ENCODE data around the gene TBX3. TPM values are rescaled to one million over a fixed set of nuclear protein-coding genes. Genes with fewer than 3 reads are reported as not detected.

TBX3 gene
- polyA plus RNA-seq, 1 donor from 2014 or later, result not detected

- Mint-ChIP-seq H3K27ac (no peak overlapping the region), H3K36me3 (peaks cover 1% of the 10 kb centered on the region), H3K4me3 (no peak overlapping the region), H3K4me1 (peaks cover 0 to 2% (median 0%) of the 10 kb centered on the region in 3 donors), H3K9me3 (peaks cover 0 to 2% (median 2%) of the 10 kb centered on the region in 3 donors), H3K27me3 (peaks cover 41% of the 10 kb centered on the region)
Observed at GRCh38 chr12:114701553-114701952, 17.6 kb upstream of the TBX3 start.

GRCh38 chr12:114701104-114701414, 17.1 kb upstream of the TBX3 start:
- H3K27me3 Mint-ChIP-seq, result peaks cover 44% of the 10 kb centered on the region
- H3K36me3 Mint-ChIP-seq, result peaks cover 1% of the 10 kb centered on the region
- H3K9me3 Mint-ChIP-seq, result peaks cover 0 to 2% (median 2%) of the 10 kb centered on the region in 3 donors
- H3K4me3 Mint-ChIP-seq, result no peak overlapping the region
- peaks cover 0 to 2% (median 0%) of the 10 kb centered on the region in 3 donors for H3K4me1 Mint-ChIP-seq
- no peak overlapping the region for H3K27ac Mint-ChIP-seq

GRCh38 chr12:114700392-114701103, 16.6 kb upstream of the TBX3 start:
- Mint-ChIP-seq H3K9me3 (peaks cover 0 to 2% (median 0%) of the 10 kb centered on the region in 3 donors), H3K4me1 (no peaks in the 10 kb centered on the region), H3K27me3 (peaks cover 48% of the 10 kb centered on the region), H3K36me3 (peaks cover 1% of the 10 kb centered on the region), H3K4me3 (no peak overlapping the region), H3K27ac (no peak overlapping the region)

GRCh38 chr12:114698566-114699163, 14.7 kb upstream of the TBX3 start:
- Mint-ChIP-seq H3K9me3 (peaks cover 0 to under 1% (median 0%) of the 10 kb centered on the region in 3 donors), H3K36me3 (peaks cover 1% of the 10 kb centered on the region), H3K27ac (peak overlapping the region in 1 of 3 donors; percentile 62), H3K4me1 (no peaks in the 10 kb centered on the region), H3K27me3 (peaks cover 64% of the 10 kb centered on the region), H3K4me3 (no peak overlapping the region)

- H3K27me3 Mint-ChIP-seq, result peaks cover 66% of the 10 kb centered on the region
- peak overlapping the region in 1 of 4 donors; percentile 32 for H3K4me3 Mint-ChIP-seq
- no peaks in the 10 kb centered on the region for H3K4me1 Mint-ChIP-seq
- H3K9me3 Mint-ChIP-seq, result peaks cover 0 to 2% (median 0%) of the 10 kb centered on the region in 3 donors
- H3K27ac Mint-ChIP-seq, result peak overlapping the region in 1 of 3 donors; percentile 78
- peaks cover 1% of the 10 kb centered on the region for H3K36me3 Mint-ChIP-seq
Observed at GRCh38 chr12:114697741-114698565, 14.0 kb upstream of the TBX3 start.

- peak overlapping the region in 1 of 4 donors; percentile 32 for H3K4me3 Mint-ChIP-seq
- peaks cover 1% of the 10 kb centered on the region for H3K36me3 Mint-ChIP-seq
- no peaks in the 10 kb centered on the region for H3K4me1 Mint-ChIP-seq
- peaks cover 0 to 2% (median 0%) of the 10 kb centered on the region in 3 donors for H3K9me3 Mint-ChIP-seq
- peaks cover 71% of the 10 kb centered on the region for H3K27me3 Mint-ChIP-seq
- H3K27ac Mint-ChIP-seq, result peak overlapping the region in 1 of 3 donors; percentile 78
Observed at GRCh38 chr12:114697243-114697716, 13.3 kb upstream of the TBX3 start.

- Mint-ChIP-seq H3K27me3 (peaks cover 68% of the 10 kb centered on the region), H3K9me3 (peaks cover 0 to 2% (median 0%) of the 10 kb centered on the region in 3 donors), H3K4me1 (no peaks in the 10 kb centered on the region), H3K4me3 (no peak overlapping the region), H3K36me3 (peaks cover 1% of the 10 kb centered on the region), H3K27ac (no peak overlapping the region)
Observed at GRCh38 chr12:114696443-114697242, 12.7 kb upstream of the TBX3 start.

- H3K27me3 Mint-ChIP-seq, result peaks cover 72% of the 10 kb centered on the region
- H3K9me3 Mint-ChIP-seq, result peaks cover 0 to 2% (median 0%) of the 10 kb centered on the region in 3 donors
- H3K4me1 Mint-ChIP-seq, result no peaks in the 10 kb centered on the region
- H3K4me3 Mint-ChIP-seq, result no peak overlapping the region
- no peak overlapping the region for H3K27ac Mint-ChIP-seq
- H3K36me3 Mint-ChIP-seq, result no peaks in the 10 kb centered on the region
Observed at GRCh38 chr12:114695305-114695592, 11.3 kb upstream of the TBX3 start.

GRCh38 chr12:114694436-114695304, 10.7 kb upstream of the TBX3 start:
- Mint-ChIP-seq H3K36me3 (no peaks in the 10 kb centered on the region), H3K4me3 (no peak overlapping the region), H3K9me3 (peaks cover 0 to 2% (median 0%) of the 10 kb centered on the region in 3 donors), H3K4me1 (peaks cover 0 to under 1% (median 0%) of the 10 kb centered on the region in 3 donors), H3K27ac (no peak overlapping the region), H3K27me3 (peaks cover 71% of the 10 kb centered on the region)

GRCh38 chr12:114693532-114693931, 9.6 kb upstream of the TBX3 start:
- Mint-ChIP-seq H3K4me1 (peaks cover 0 to 5% (median 0%) of the 10 kb centered on the region in 3 donors), H3K36me3 (no peaks in the 10 kb centered on the region), H3K27ac (peak overlapping the region in 1 of 3 donors; percentile 9), H3K9me3 (peaks cover 0 to 2% (median 0%) of the 10 kb centered on the region in 3 donors), H3K27me3 (peaks cover 73% of the 10 kb centered on the region), H3K4me3 (no peak overlapping the region)

GRCh38 chr12:114693059-114693531, 9.1 kb upstream of the TBX3 start:
- Mint-ChIP-seq H3K27ac (no peak overlapping the region), H3K9me3 (peaks cover 0 to 2% (median 0%) of the 10 kb centered on the region in 3 donors), H3K36me3 (no peaks in the 10 kb centered on the region), H3K4me3 (no peak overlapping the region), H3K4me1 (peaks cover 0 to 5% (median 0%) of the 10 kb centered on the region in 3 donors), H3K27me3 (peaks cover 77% of the 10 kb centered on the region)

GRCh38 chr12:114692186-114693058, 8.4 kb upstream of the TBX3 start:
- H3K4me1 Mint-ChIP-seq, result peaks cover 0 to 5% (median 0%) of the 10 kb centered on the region in 3 donors
- peaks cover 0 to 2% (median 0%) of the 10 kb centered on the region in 3 donors for H3K9me3 Mint-ChIP-seq
- no peaks in the 10 kb centered on the region for H3K36me3 Mint-ChIP-seq
- peaks cover 76% of the 10 kb centered on the region for H3K27me3 Mint-ChIP-seq
- H3K27ac Mint-ChIP-seq, result no peak overlapping the region
- no peak overlapping the region for H3K4me3 Mint-ChIP-seq

- Mint-ChIP-seq H3K4me1 (peaks cover 0 to 5% (median 0%) of the 10 kb centered on the region in 3 donors), H3K36me3 (no peaks in the 10 kb centered on the region), H3K4me3 (peak overlapping the region in 1 of 4 donors; percentile 23), H3K27me3 (peaks cover 78% of the 10 kb centered on the region), H3K27ac (no peak overlapping the region), H3K9me3 (peaks cover 0 to 2% (median 0%) of the 10 kb centered on the region in 3 donors)
Observed at GRCh38 chr12:114691763-114692185, 7.8 kb upstream of the TBX3 start.
